GM12865 (cell line): ENCODE data around the gene RASGEF1B.

Source experiments
- DNase-seq: peaks from one replicate; pipeline ENCODE4 v3.0.0; 2010; ENCODE audit warnings: low read depth
- H3K4me3 ChIP-seq: 2 replicates; pipeline ENCODE4 v1.5.1; 2011; ENCODE audit warnings: mild to moderate bottlenecking, low read depth, low read length, control low read depth
- CTCF ChIP-seq: IDR thresholded peaks from 2 replicates; pipeline ENCODE4 v1.5.1; 2011; ENCODE audit warnings: low read length, control low read depth, low read depth, inconsistent platforms; ENCODE audit not compliant: insufficient read depth; ENCODE audit errors: missing control alignments

Gene RASGEF1B

DNA sequence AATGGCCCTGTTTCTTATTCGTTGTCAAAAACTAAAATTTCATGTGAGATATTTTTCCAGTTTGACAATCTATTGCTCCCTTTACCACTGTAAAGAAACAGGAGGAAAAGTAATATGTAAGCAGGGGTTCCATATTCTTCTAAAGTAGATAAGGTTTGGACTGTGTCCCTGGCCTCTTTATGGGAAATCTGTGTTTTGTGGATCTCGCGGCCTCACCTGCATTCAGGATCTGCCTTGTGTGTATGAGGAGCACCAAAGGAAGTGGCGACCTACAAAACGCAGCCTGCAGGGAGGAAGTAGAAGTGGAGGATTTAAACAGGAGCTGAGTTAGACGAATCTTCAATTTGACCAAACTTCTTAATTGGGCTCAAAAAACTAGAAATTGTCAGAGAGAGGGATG lies 67.0 kb downstream of the RASGEF1B start:
- no peak for DNase-seq
- TF ChIP-seq CTCF, result no peak
- H3K4me3 ChIP-seq, result no peak overlapping the region

- no peak for TF ChIP-seq CTCF
- no peak overlapping the region for H3K4me3 ChIP-seq
- DNase-seq, result no peak
These were observed 67.4 kb downstream of the RASGEF1B start for GRCh38 chr4:81404294-81404693.

DNA sequence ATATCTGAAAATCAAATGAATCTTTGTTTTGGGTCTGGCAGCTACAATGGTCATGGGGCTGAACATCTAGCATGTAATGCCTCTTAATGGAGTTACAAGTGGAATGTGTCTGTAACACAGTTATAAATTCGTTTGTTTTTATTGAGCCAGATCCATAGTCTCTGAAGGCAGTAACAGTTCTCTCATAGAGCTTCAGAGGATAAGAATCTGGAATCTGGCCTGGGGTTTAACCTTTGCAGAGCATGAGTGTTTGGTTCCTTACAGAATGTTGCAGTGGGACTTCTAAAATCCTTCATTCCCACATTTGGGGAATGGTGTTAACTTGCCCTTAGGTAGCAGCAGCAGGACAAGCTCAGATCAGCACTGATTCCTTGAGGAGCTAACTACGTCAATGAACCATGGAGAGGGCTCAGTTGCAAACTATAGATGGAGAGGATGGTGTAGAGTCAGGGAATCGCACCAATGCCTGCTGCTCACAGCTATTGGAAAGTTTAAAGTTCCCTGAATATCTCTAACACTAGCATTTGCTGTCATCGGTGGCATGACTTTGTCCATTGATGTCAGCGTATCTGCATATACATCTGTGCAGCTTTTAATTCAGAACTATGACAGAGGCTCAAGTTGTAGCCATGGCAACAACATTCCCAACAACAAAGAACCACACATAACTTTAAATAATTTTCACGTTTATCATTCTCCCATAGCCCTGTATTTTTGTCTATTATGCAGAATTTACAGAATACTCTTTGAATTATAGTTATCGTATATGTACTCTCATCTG lies 72.2 kb downstream of the RASGEF1B start:
- TF ChIP-seq CTCF, result no peak
- no peak overlapping the region for H3K4me3 ChIP-seq
- no peak for DNase-seq

DNA sequence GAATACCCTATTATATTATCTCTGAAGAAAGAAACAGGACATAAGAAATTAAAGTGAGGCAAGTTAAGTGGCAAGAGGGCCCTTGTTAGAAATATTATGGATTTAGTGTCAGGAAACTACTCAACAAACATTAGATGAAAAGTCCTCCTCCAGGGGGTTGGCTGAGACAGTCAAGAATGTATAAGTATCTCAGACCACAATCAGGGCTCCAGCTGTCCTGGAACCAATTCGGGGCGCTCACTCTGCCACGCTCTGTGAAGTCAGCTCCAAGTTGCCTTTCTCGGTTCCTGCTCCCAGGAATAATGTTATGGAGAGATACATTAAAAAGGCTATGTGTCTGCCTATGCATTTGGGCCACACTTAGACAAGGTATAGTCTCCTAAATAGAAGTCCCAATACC lies 73.3 kb downstream of the RASGEF1B start:
- H3K4me3 ChIP-seq, result no peak overlapping the region
- TF ChIP-seq CTCF, result no peak
- no peak for DNase-seq

GRCh38 chr4:81397635-81398034 lies 74.1 kb downstream of the RASGEF1B start:
- TF ChIP-seq CTCF, result no peak
- no peak overlapping the region for H3K4me3 ChIP-seq
- no peak for DNase-seq

DNA sequence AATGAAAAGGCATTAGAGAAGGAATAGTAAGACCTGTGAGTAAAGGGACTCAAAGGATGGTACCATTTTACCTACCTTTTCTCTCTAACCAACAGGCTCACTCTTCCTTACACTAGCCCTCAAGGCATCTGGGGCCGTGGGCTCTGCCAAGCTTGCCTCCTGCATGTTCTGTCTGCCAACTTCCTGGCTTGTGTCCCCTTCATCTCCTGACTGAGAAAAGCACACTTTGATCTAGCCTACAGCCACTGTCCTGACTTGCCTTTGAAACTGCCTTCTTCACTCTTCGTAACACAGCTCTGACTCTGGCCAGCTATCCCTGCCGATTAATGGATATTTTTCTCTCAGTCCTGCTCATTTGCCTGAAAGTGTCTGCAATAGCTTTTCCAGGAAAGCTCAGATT lies 76.5 kb downstream of the RASGEF1B start:
- H3K4me3 ChIP-seq, result no peak overlapping the region
- DNase-seq, result no peak
- TF ChIP-seq CTCF, result no peak

- DNase-seq, result no peak
- no peak overlapping the region for H3K4me3 ChIP-seq
- no peak for TF ChIP-seq CTCF
These were observed 79.5 kb downstream of the RASGEF1B start for GRCh38 chr4:81392164-81392563.
